ENCODE data around the gene ELMO2.
A peak's percentile ranks its signal among the peaks of the same experiment; 100 is the strongest.

DNA sequence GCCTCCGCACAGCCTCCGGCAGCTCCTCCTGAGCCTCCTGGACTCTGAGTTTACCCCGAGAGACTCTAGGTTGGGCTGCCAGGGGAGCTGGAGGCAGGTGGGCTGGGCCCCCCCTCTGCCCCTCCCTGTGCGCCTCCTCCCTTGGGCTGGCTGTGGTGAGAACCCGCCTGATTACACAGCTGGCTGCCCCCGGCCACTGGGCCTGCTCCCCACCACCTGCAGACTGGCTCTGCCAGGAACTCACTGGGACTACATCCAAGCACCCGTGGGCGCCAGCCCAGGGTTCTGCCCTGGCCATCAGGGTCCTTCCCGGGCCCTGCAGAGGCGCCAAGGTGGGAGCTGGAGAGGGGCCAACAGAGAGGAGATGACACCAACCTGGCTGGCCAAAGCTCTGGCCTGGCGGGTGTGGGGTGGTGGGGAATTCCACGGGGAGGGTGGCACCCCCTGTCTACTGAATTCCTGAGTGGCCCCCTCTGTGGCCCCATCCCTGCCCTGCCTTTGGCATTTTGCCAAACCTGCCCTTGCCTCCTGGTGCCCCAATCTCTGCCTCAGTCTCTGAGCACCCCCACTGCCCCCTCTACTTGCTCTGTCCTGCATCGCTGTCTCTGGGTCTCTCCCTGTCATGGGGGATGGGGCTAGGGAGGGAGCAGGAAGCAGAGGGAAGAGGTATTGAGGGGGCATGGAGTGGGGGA is 76.2 kb downstream of the ELMO2 start:
- TF ChIP-seq, protein P1, sequence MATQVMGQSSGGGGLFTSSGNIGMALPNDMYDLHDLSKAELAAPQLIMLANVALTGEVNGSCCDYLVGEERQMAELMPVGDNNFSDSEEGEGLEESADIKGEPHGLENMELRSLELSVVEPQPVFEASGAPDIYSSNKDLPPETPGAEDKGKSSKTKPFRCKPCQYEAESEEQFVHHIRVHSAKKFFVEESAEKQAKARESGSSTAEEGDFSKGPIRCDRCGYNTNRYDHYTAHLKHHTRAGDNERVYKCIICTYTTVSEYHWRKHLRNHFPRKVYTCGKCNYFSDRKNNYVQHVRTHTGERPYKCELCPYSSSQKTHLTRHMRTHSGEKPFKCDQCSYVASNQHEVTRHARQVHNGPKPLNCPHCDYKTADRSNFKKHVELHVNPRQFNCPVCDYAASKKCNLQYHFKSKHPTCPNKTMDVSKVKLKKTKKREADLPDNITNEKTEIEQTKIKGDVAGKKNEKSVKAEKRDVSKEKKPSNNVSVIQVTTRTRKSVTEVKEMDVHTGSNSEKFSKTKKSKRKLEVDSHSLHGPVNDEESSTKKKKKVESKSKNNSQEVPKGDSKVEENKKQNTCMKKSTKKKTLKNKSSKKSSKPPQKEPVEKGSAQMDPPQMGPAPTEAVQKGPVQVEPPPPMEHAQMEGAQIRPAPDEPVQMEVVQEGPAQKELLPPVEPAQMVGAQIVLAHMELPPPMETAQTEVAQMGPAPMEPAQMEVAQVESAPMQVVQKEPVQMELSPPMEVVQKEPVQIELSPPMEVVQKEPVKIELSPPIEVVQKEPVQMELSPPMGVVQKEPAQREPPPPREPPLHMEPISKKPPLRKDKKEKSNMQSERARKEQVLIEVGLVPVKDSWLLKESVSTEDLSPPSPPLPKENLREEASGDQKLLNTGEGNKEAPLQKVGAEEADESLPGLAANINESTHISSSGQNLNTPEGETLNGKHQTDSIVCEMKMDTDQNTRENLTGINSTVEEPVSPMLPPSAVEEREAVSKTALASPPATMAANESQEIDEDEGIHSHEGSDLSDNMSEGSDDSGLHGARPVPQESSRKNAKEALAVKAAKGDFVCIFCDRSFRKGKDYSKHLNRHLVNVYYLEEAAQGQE (IDR thresholded peaks at IDR 0.05; ENCODE audit: low read depth) = no peak
- no peak for TF ChIP-seq TAF1 (IDR thresholded peaks at IDR 0.05; ENCODE audit: low read depth)
- TF ChIP-seq EP300 (IDR thresholded peaks at IDR 0.05; ENCODE audit: borderline replicate concordance) = no peak
- TF ChIP-seq, protein P2, sequence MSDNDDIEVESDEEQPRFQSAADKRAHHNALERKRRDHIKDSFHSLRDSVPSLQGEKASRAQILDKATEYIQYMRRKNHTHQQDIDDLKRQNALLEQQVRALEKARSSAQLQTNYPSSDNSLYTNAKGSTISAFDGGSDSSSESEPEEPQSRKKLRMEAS (IDR thresholded peaks at IDR 0.05) = no peak
- TF ChIP-seq YY1 (IDR thresholded peaks at IDR 0.05; ENCODE audit: low read depth) = no peak
- no peak for TF ChIP-seq CEBPB (IDR thresholded peaks at IDR 0.05)
- no peak for TF ChIP-seq RAD21 (IDR thresholded peaks at IDR 0.05; ENCODE audit: low read depth)
- peak; percentile 43; the same call in 1 of the 2 replicates for TF ChIP-seq NFIC (IDR thresholded peaks at IDR 0.05)
- no peak for TF ChIP-seq FOXM1 (IDR thresholded peaks at IDR 0.05; ENCODE audit: borderline replicate concordance, low read depth)
- TF ChIP-seq, protein P3, sequence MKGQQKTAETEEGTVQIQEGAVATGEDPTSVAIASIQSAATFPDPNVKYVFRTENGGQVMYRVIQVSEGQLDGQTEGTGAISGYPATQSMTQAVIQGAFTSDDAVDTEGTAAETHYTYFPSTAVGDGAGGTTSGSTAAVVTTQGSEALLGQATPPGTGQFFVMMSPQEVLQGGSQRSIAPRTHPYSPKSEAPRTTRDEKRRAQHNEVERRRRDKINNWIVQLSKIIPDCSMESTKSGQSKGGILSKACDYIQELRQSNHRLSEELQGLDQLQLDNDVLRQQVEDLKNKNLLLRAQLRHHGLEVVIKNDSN (IDR thresholded peaks at IDR 0.05) = no peak
- no peak for TF ChIP-seq EGR1 (IDR thresholded peaks at IDR 0.05)

Data from Ishikawa (cell line).